ENCODE measurements around the gene NELFA.

- TF ChIP-seq, protein P1, sequence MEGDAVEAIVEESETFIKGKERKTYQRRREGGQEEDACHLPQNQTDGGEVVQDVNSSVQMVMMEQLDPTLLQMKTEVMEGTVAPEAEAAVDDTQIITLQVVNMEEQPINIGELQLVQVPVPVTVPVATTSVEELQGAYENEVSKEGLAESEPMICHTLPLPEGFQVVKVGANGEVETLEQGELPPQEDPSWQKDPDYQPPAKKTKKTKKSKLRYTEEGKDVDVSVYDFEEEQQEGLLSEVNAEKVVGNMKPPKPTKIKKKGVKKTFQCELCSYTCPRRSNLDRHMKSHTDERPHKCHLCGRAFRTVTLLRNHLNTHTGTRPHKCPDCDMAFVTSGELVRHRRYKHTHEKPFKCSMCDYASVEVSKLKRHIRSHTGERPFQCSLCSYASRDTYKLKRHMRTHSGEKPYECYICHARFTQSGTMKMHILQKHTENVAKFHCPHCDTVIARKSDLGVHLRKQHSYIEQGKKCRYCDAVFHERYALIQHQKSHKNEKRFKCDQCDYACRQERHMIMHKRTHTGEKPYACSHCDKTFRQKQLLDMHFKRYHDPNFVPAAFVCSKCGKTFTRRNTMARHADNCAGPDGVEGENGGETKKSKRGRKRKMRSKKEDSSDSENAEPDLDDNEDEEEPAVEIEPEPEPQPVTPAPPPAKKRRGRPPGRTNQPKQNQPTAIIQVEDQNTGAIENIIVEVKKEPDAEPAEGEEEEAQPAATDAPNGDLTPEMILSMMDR (IDR thresholded peaks at IDR 0.05; ENCODE audit: low read depth, low read length, missing input control): no peak
- TF ChIP-seq SP1 (IDR thresholded peaks at IDR 0.05) (no peak), YY1 (IDR thresholded peaks at IDR 0.05) (no peak), EGR1 (IDR thresholded peaks at IDR 0.05; ENCODE audit: low read depth in 2 of 2) (no peak), MAX (IDR thresholded peaks at IDR 0.05) (no peak), NR2F2 (IDR thresholded peaks at IDR 0.05) (no peak), TAF1 (conservative IDR thresholded peaks at IDR 0.05) (no peak), JUND (IDR thresholded peaks at IDR 0.05) (no peak), RAD21 (IDR thresholded peaks at IDR 0.05) (no peak), ZBTB33 (IDR thresholded peaks at IDR 0.05) (no peak), RXRA (IDR thresholded peaks at IDR 0.05) (no peak), GABPA (IDR thresholded peaks at IDR 0.05 in 1 of 2, conservative IDR thresholded peaks at IDR 0.05 in 1 of 2) (no peak)
- TF ChIP-seq, protein P2, sequence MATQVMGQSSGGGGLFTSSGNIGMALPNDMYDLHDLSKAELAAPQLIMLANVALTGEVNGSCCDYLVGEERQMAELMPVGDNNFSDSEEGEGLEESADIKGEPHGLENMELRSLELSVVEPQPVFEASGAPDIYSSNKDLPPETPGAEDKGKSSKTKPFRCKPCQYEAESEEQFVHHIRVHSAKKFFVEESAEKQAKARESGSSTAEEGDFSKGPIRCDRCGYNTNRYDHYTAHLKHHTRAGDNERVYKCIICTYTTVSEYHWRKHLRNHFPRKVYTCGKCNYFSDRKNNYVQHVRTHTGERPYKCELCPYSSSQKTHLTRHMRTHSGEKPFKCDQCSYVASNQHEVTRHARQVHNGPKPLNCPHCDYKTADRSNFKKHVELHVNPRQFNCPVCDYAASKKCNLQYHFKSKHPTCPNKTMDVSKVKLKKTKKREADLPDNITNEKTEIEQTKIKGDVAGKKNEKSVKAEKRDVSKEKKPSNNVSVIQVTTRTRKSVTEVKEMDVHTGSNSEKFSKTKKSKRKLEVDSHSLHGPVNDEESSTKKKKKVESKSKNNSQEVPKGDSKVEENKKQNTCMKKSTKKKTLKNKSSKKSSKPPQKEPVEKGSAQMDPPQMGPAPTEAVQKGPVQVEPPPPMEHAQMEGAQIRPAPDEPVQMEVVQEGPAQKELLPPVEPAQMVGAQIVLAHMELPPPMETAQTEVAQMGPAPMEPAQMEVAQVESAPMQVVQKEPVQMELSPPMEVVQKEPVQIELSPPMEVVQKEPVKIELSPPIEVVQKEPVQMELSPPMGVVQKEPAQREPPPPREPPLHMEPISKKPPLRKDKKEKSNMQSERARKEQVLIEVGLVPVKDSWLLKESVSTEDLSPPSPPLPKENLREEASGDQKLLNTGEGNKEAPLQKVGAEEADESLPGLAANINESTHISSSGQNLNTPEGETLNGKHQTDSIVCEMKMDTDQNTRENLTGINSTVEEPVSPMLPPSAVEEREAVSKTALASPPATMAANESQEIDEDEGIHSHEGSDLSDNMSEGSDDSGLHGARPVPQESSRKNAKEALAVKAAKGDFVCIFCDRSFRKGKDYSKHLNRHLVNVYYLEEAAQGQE (IDR thresholded peaks at IDR 0.05): no peak
- TF ChIP-seq, protein P3, sequence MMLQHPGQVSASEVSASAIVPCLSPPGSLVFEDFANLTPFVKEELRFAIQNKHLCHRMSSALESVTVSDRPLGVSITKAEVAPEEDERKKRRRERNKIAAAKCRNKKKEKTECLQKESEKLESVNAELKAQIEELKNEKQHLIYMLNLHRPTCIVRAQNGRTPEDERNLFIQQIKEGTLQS (IDR thresholded peaks at IDR 0.05): no peak
Measured at GRCh38 chr4:1968686-1969295, 40.0 kb downstream of the NELFA start.
